Measurements from ENCODE around the gene GCK.

Gene GCK

DNA sequence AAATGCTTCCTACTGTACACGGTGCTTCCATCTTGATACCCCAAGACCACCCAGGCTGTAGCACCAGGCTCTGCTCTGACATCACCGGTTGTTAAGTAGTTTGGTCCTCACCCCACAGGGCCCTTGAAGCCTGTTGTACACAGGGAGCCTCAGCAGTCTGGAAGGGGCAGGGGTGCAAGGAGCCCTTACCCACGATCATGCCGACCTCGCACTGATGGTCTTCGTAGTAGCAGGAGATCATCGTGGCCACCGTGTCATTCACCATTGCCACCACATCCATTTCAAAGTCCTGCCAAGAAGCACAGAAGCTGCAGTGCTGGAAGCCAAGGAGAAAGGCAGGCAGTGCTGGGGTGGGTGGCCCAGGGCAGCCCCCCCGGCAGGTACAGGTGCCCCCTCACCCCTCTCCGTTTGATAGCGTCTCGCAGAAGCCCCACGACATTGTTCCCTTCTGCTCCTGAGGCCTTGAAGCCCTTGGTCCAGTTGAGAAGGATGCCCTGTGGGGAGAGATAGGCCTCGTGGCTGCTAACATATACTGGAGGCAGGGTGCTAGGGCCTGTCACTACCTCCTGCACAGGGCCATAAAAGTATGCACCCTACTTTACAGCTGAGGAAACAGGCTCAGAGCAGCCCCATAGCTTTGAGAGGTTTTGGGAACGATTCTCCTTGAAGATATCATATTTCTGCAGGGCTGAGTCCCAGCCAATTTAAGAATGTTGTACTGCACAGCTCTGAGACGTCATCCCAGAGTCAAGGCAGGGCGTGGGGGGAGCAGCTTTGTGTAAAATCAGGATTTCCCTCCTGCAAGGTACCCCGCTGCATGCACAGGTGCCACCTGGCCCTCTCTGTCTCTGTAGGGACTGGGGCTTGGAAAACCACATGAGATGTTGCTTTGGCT, 39.4 kb downstream of the GCK start:
- Mint-ChIP-seq H3K9me3 (no peaks in the 10 kb centered on the region), H3K4me1 (peaks cover 16% of the 10 kb centered on the region), H3K27ac (no peak overlapping the region), H3K4me3 (no peak overlapping the region), H3K36me3 (no peaks in the 10 kb centered on the region)
- no peak for DNase-seq (ENCODE audit: low spot score in 2 of 2)
- no peak for ATAC-seq

GRCh38 chr7:44148961-44149536, 40.2 kb downstream of the GCK start:
- Mint-ChIP-seq H3K36me3 (no peaks in the 10 kb centered on the region), H3K4me1 (peaks cover 16% of the 10 kb centered on the region), H3K9me3 (no peaks in the 10 kb centered on the region), H3K27ac (no peak overlapping the region), H3K4me3 (no peak overlapping the region)
- DNase-seq (ENCODE audit: low spot score in 2 of 2) (no peak), ATAC-seq (no peak)

- Mint-ChIP-seq H3K27ac (peak overlapping the region; percentile 50), H3K9me3 (no peaks in the 10 kb centered on the region), H3K4me1 (peaks cover 16% of the 10 kb centered on the region), H3K36me3 (no peaks in the 10 kb centered on the region), H3K4me3 (no peak overlapping the region)
- DNase-seq (ENCODE audit: low spot score in 2 of 2), result no peak
- ATAC-seq, result no peak
Observed at GRCh38 chr7:44148166-44148565, 41.1 kb downstream of the GCK start.

- no peaks in the 10 kb centered on the region for H3K9me3 Mint-ChIP-seq
- peak overlapping the region; percentile 73 for H3K4me3 Mint-ChIP-seq
- H3K36me3 Mint-ChIP-seq, result no peaks in the 10 kb centered on the region
- H3K4me1 Mint-ChIP-seq, result peaks cover 14% of the 10 kb centered on the region
- DNase-seq (ENCODE audit: low spot score in 2 of 2) (no peak), ATAC-seq (no peak)
- peak overlapping the region; percentile 50 for H3K27ac Mint-ChIP-seq
Observed at GRCh38 chr7:44147026-44147991, 41.9 kb downstream of the GCK start.

- Mint-ChIP-seq H3K36me3 (no peaks in the 10 kb centered on the region), H3K4me1 (peaks cover 11% of the 10 kb centered on the region), H3K9me3 (no peaks in the 10 kb centered on the region), H3K4me3 (peak overlapping the region; percentile 73), H3K27ac (no peak overlapping the region)
- DNase-seq (ENCODE audit: low spot score in 2 of 2) (peak in 1 of 2 donors; percentile 39), ATAC-seq (peak; percentile 75)
Observed at GRCh38 chr7:44145969-44146911, 43.0 kb downstream of the GCK start.

GRCh38 chr7:44145479-44145968, 43.7 kb downstream of the GCK start:
- peaks cover 11% of the 10 kb centered on the region for H3K4me1 Mint-ChIP-seq
- no peaks in the 10 kb centered on the region for H3K36me3 Mint-ChIP-seq
- H3K9me3 Mint-ChIP-seq, result no peaks in the 10 kb centered on the region
- no peak overlapping the region for H3K27ac Mint-ChIP-seq
- DNase-seq (ENCODE audit: low spot score in 2 of 2) (peak in 1 of 2 donors; percentile 12), ATAC-seq (peak; percentile 72)
- peak overlapping the region; percentile 73 for H3K4me3 Mint-ChIP-seq

DNA sequence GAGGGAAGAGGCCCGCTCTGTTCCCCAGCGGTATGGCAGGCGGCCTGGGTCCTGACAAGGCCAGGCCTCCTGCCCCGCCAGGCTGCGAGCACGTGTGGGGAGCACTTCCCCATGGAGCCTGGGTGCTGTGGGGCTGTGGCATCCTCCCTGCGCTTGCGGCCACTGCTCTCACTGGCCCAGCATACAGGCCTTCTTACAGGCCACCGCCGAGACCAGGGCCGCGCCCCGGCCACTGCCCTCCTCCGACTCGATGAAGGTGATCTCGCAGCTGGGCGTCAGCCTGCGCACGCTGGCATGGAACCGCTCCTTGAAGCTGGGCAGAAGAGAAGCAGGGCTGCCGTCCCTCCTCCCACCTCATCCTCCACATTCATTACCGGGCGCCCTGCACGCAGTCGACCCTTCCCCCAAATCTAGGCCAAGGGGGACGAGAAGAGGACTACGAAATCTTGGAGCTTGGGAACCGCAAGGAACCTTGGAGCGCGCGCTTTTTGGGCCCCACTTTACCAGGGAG, 44.2 kb downstream of the GCK start:
- Mint-ChIP-seq H3K4me1 (peaks cover 11% of the 10 kb centered on the region), H3K9me3 (no peaks in the 10 kb centered on the region), H3K36me3 (no peaks in the 10 kb centered on the region), H3K4me3 (peak overlapping the region; percentile 73), H3K27ac (no peak overlapping the region)
- DNase-seq (ENCODE audit: low spot score in 2 of 2) (no peak), ATAC-seq (no peak)

DNA sequence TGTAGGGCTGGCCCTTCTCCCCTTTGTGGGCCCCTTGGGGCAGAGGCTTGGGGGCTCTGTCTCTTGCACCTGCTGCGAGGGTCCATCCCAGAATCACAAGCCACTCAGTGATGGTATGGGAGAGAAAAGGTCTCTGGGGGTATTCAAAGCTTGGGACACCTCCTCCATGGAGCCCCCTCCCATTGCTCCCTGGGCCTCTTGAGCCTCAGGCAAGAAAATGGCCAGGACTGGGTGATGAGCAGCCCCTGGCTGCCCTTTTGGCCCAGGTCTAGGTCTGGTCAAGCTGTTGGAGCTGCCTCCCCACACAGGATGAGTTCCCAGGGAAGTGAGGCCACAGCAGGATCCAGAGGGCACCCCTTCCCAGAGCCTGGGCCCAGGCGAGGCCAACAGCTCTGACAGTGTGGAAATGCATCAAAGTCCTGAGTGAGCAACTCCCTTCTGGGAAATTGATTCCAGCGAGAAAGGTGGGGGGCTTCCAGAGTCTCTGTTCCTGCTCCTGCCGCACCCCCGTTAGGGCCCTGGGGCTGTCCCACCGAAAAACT, 44.7 kb downstream of the GCK start:
- no peaks in the 10 kb centered on the region for H3K36me3 Mint-ChIP-seq
- peaks cover 11% of the 10 kb centered on the region for H3K4me1 Mint-ChIP-seq
- ATAC-seq, result no peak
- H3K4me3 Mint-ChIP-seq, result peak overlapping the region; percentile 73
- no peak for DNase-seq (ENCODE audit: low spot score in 2 of 2)
- H3K27ac Mint-ChIP-seq, result no peak overlapping the region
- no peaks in the 10 kb centered on the region for H3K9me3 Mint-ChIP-seq

DNA sequence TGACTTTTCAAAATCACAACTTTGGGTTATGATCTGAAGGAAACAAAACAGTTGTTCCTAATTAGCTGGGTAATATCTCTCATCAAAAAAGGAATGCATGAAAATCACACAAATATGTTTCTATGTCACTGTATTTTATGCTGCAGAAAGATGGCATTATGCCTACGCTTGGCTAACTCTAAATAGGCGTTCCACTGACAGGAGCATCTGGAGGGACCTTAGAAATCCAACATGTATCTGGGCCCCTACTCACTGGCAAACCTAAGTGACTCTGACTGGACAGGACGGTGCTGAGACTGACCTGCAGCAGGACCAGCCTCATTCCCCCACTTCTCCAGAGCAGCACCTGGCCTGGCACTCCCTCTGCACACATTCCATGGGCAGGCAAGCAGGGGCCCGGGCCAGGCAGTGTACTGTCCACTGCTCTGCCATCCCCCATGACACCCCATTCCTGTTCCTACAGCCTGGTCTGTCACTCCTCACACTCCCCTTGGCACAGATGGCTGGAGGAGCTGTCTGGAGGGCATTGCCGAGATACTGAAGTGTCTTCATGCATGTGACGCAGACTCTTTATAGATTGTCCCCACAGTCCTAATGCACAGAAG, 45.5 kb downstream of the GCK start:
- Mint-ChIP-seq H3K27ac (no peak overlapping the region), H3K4me1 (peaks cover 11% of the 10 kb centered on the region), H3K4me3 (no peak overlapping the region), H3K9me3 (no peaks in the 10 kb centered on the region), H3K36me3 (no peaks in the 10 kb centered on the region)
- DNase-seq (ENCODE audit: low spot score in 2 of 2) (no peak), ATAC-seq (no peak)

DNA sequence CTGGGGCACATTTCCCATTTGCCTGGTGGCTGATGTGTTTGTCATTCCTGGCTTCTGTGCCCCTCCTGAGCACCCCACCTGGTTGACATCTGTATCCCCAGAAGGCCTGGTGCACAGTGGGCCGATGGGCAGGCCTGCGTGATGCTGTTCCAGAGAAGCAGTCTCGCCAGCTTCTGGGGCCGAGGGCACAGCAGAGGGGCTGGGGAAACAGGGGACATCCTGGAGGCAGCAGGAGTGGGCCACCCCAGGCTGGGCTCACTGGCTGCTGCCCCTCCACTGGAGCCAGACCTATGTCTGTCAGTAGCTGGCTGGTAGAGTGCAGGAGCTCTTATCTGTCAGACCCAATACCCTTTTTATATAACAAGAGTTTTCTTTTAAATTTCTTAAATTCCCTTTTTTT, 47.2 kb downstream of the GCK start:
- Mint-ChIP-seq H3K9me3 (no peaks in the 10 kb centered on the region), H3K36me3 (no peaks in the 10 kb centered on the region), H3K4me1 (peaks cover 11% of the 10 kb centered on the region), H3K27ac (no peak overlapping the region), H3K4me3 (no peak overlapping the region)
- ATAC-seq, result no peak
- DNase-seq (ENCODE audit: low spot score in 2 of 2), result no peak

- Mint-ChIP-seq H3K4me1 (peaks cover 11% of the 10 kb centered on the region), H3K4me3 (no peak within 1 kb of the TSS), H3K9me3 (no peaks in the 10 kb centered on the region), H3K27ac (no peak within 1 kb of the TSS), H3K36me3 (no peaks in the 10 kb centered on the region)
- no peak for DNase-seq (ENCODE audit: low spot score in 2 of 2)
- ATAC-seq, result no peak
Observed at GRCh38 chr7:44141221-44141850, 47.9 kb downstream of the GCK start, which contains the start of gene MYL7. MYL7 (minus strand) TSS chr7:44141332; CDS start chr7:44141305, 27 bp downstream.

GRCh38 chr7:44140341-44140740, 48.9 kb downstream of the GCK start:
- Mint-ChIP-seq H3K36me3 (no peaks in the 10 kb centered on the region), H3K4me3 (no peak overlapping the region), H3K27ac (no peak overlapping the region), H3K9me3 (no peaks in the 10 kb centered on the region), H3K4me1 (peaks cover 5% of the 10 kb centered on the region)
- ATAC-seq (no peak), DNase-seq (ENCODE audit: low spot score in 2 of 2) (no peak)

DNA sequence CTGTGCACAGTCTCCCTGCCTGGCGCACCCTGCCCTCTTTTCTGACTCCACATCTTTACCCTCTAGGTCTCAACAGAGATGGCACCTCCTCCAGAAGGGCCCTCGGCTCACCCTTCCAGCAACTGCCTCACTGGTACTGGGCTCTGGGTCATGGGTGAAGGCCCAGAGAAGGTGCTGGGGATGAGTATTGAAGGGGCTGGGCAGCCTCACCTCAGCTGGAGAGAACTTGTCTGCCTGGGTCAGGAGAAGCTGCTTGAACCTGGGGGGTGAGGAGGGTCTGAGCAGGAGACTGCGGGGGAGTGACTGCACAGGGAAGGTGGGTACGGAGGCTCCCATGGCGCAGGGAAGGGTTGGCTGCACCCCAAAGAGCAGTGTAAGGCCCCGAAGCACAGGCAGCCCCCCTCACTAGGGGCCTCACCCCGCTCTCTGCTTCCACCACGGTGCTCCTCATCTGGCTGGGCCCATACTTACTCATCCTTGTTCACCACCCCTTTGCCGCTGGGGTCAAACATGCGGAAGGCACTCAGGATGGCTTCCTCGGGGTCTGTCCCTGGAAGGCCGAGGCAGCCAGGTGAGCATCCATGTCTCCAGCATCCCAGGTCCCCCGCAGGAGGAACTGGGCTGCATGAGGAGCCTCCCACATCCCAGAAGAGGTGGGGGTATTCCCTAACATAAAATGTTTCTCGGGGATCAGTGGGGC, 49.8 kb downstream of the GCK start:
- H3K4me1 Mint-ChIP-seq, result no peaks in the 10 kb centered on the region
- no peak overlapping the region for H3K27ac Mint-ChIP-seq
- no peaks in the 10 kb centered on the region for H3K9me3 Mint-ChIP-seq
- H3K36me3 Mint-ChIP-seq, result no peaks in the 10 kb centered on the region
- no peak for DNase-seq (ENCODE audit: low spot score in 2 of 2)
- H3K4me3 Mint-ChIP-seq, result no peak overlapping the region
- no peak for ATAC-seq
